Small intestine (tissue), 7 donors: Measurements from ENCODE around the gene LGI2. TPM values are rescaled to one million over a fixed set of nuclear protein-coding genes. Genes with fewer than 3 reads are reported as not detected.

Experiments used
- DNase-seq, 2 donors: peaks; one replicate each; pipeline versions ENCODE4 v3.0.0 to v3.0.0-alpha.2; 2013
- FAIRE-seq: peaks from 2 replicates; lab custom pipeline; 2012; peaks lifted over from hg19 to GRCh38; lab: Jason Lieb, UNC
- H3K27ac ChIP-seq, 3 donors: one replicate each; pipeline ENCODE4 v1.5.1; 2013; ENCODE audit warnings: low read length in 2 of 3, mild to moderate bottlenecking in 2 of 3, control low read depth in 1 of 3, inconsistent platforms in 1 of 3, low read depth in 1 of 3, moderate library complexity in 1 of 3
- H3K27me3 ChIP-seq, 3 donors: one replicate each; pipeline ENCODE4 v1.6.1; 2013; ENCODE audit warnings: low read length in 3 of 3, inconsistent platforms in 1 of 3; ENCODE audit not compliant: control insufficient read depth in 3 of 3, insufficient read depth in 3 of 3
- H3K36me3 ChIP-seq, 3 donors: one replicate each; pipeline ENCODE4 v1.6.1; 2013; ENCODE audit warnings: low read length in 3 of 3, inconsistent platforms in 1 of 3, low read depth in 1 of 3, mild to moderate bottlenecking in 1 of 3, moderate library complexity in 1 of 3; ENCODE audit not compliant: control insufficient read depth in 3 of 3, insufficient read depth in 2 of 3
- H3K4me1 ChIP-seq, 3 donors: one replicate each; pipeline ENCODE4 v1.6.1; 2013; ENCODE audit warnings: low read length in 2 of 3, inconsistent platforms in 1 of 3, low read depth in 1 of 3, mild to moderate bottlenecking in 1 of 3, moderate library complexity in 1 of 3; ENCODE audit not compliant: control insufficient read depth in 3 of 3, insufficient read depth in 2 of 3
- H3K4me3 ChIP-seq, 3 donors: one replicate each; pipeline ENCODE4 v1.5.1; 2013; ENCODE audit warnings: low read length in 3 of 3, control low read depth in 1 of 3, inconsistent platforms in 1 of 3, low read depth in 1 of 3, mild to moderate bottlenecking in 1 of 3, moderate library complexity in 1 of 3
- H3K9me3 ChIP-seq, 2 donors: one replicate each; pipeline ENCODE4 v1.6.1; 2013; ENCODE audit warnings: low read depth in 1 of 2, low read length in 1 of 2; ENCODE audit not compliant: control insufficient read depth in 2 of 2, insufficient read depth in 1 of 2
- WGBS, 3 donors: extraction: QIAGEN DNeasy Blood & Tissue Kit; methylation state at CpG; one replicate each; pipeline ENCODE4 v1.1.7; 2013; 5-methylcytosine and 5-hydroxymethylcytosine counted together
- polyA plus RNA-seq, 4 donors: library from polyadenylated mRNA; stranded (reverse) in 3 of 4; unstranded in 1 of 4; fragments of 200-250 nt in 3 of 4; fragments of 120-200 nt in 1 of 4; gene quantifications; one replicate each; pipeline versions ENCODE4 v1.2.1 to v1.2.3, GENCODE V29; 2013
- donor health status: healthy with polysubstance abuse.
- donor health status: control.
- donor health status: control.
- donor health status: Bipolar disorder and iron deficiency.
- donor health status: healthy.

LGI2 gene
- polyA plus RNA-seq, 4 donors, result 0.42 to 0.65 TPM; not detected in 2

GRCh38 chr4:25033526-25033925, 2.8 kb upstream of the LGI2 start:
- Histone ChIP-seq H3K36me3 (no peaks in the 10 kb centered on the region), H3K9me3 (peaks cover 0 to 3% of the 10 kb centered on the region in 2 donors), H3K27ac (no peak overlapping the region), H3K4me3 (no peak overlapping the region), H3K4me1 (peaks cover 0 to 8% (median 2%) of the 10 kb centered on the region in 3 donors), H3K27me3 (peaks cover 3 to 45% (median 3%) of the 10 kb centered on the region in 3 donors)
- FAIRE-seq (no peak), DNase-seq (no peak)
- WGBS, 3 donors, result 75 to 81% (median 80%) methylated on average over 4 of the region's 4 CpGs

- H3K27ac ChIP-seq, result no peak overlapping the region
- FAIRE-seq (no peak), DNase-seq (no peak)
- peaks cover 0 to 3% of the 10 kb centered on the region in 2 donors for H3K9me3 ChIP-seq
- H3K4me1 ChIP-seq, result peaks cover 0 to 8% (median 2%) of the 10 kb centered on the region in 3 donors
- H3K4me3 ChIP-seq, result no peak overlapping the region
- H3K36me3 ChIP-seq, result no peaks in the 10 kb centered on the region
- peaks cover 3 to 50% (median 8%) of the 10 kb centered on the region in 3 donors for H3K27me3 ChIP-seq
- 81 to 91% (median 85%) methylated on average over 2 of the region's 2 CpGs for WGBS, 3 donors
Observed at GRCh38 chr4:25032126-25032525, 1.4 kb upstream of the LGI2 start.

DNA sequence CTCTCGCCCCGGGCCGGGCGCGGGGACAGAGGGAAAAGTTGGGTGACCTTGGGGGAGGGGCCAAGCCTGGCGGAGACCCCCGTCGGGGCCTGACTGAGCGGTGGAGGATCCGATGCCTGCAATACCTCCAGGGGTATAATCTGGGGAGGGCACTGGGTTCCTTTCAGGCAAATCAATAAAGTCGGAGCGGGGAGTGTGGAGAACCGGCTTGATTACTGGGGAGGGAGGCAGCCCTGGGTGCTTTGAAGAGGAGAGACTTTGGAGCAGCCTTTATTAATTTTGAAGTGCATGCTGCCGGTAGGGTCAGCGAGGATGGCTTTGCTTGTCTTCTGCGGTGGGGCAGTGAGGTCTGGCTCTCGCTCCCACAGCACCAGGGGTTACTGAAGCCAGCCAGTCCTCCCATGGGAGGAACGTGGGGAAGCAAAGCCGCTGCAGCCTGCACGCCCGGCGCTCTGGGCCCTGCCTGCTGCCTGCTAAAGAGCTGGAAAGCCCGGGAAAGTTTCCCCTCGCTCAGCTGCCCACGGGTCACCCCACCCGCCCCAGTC, 403 bp upstream of the LGI2 start:
- no peak overlapping the region for H3K27ac ChIP-seq
- 2 to 4% (median 3%) methylated on average over 26 of the region's 26 CpGs for WGBS, 3 donors
- DNase-seq, result peak; percentile 1 to 34

GRCh38 chr4:25029479-25030276, 1.1 kb downstream of the LGI2 start:
- peak; percentile 1 to 13 for DNase-seq

More for the DNA sequence above, 403 bp upstream of the LGI2 start:
- Histone ChIP-seq H3K4me1 (peaks cover 0 to 8% (median 2%) of the 10 kb centered on the region in 3 donors), H3K27me3 (peaks cover 3 to 55% (median 8%) of the 10 kb centered on the region in 3 donors), H3K9me3 (peaks cover 0 to 3% of the 10 kb centered on the region in 2 donors), H3K36me3 (no peaks in the 10 kb centered on the region), H3K4me3 (peak overlapping the region; percentile 29 to 53 (median 38))
- no peak for FAIRE-seq

DNA sequence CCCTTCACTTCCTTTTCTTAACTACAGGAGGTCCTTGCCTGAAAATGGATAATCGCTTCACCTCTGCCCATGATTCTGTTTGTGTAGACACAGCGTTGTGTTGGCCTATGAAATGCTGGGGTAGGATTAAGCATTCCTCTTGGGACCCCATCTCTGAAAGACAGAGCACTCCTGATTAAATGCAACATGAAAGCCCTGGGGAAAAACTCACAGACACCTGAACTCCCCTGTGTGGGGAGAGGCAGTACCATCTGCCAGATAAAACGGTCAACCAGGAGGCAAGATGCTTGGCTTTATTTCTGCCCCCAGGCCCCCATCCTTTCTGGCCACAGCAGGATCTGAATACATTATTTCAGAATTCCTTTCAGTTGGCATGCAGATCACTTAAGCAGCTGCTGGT, 1.9 kb downstream of the LGI2 start:
- Histone ChIP-seq H3K36me3 (no peaks in the 10 kb centered on the region), H3K4me1 (peaks cover 0 to 8% (median 2%) of the 10 kb centered on the region in 3 donors), H3K4me3 (no peak overlapping the region), H3K9me3 (no peaks in the 10 kb centered on the region), H3K27me3 (peaks cover 3 to 48% (median 5%) of the 10 kb centered on the region in 3 donors), H3K27ac (no peak overlapping the region)
- 89 to 92% (median 91%) methylated on average over 3 of the region's 3 CpGs for WGBS, 3 donors
- FAIRE-seq (no peak), DNase-seq (no peak)

More at GRCh38 chr4:25029479-25030276, 1.1 kb downstream of the LGI2 start:
- Histone ChIP-seq H3K27me3 (peaks cover 3 to 51% (median 7%) of the 10 kb centered on the region in 3 donors), H3K4me1 (peaks cover 0 to 8% (median 2%) of the 10 kb centered on the region in 3 donors), H3K9me3 (peaks cover 0 to 3% of the 10 kb centered on the region in 2 donors), H3K36me3 (no peaks in the 10 kb centered on the region), H3K4me3 (peak overlapping the region in 2 of 3 donors; percentile 43 to 53), H3K27ac (no peak overlapping the region)
- no peak for FAIRE-seq
- 22 to 36% (median 25%) methylated on average over 18 to 19 of the region's 19 CpGs for WGBS, 3 donors

- FAIRE-seq (no peak), DNase-seq (no peak)
Observed at GRCh38 chr4:25022766-25023165, 8.0 kb downstream of the LGI2 start.

GRCh38 chr4:25021216-25021615, 9.5 kb downstream of the LGI2 start:
- Histone ChIP-seq H3K27me3 (no peaks in the 10 kb centered on the region), H3K9me3 (no peaks in the 10 kb centered on the region), H3K36me3 (no peaks in the 10 kb centered on the region), H3K27ac (no peak overlapping the region), H3K4me1 (no peaks in the 10 kb centered on the region), H3K4me3 (no peak overlapping the region)
- FAIRE-seq (no peak), DNase-seq (no peak)
- whole genome bisulfite sequencing, 3 donors, result 53 to 86% (median 72%) methylated on average over 2 of the region's 2 CpGs

More at GRCh38 chr4:25022766-25023165, 8.0 kb downstream of the LGI2 start:
- H3K27ac ChIP-seq, result no peak overlapping the region
- 73 to 95% (median 78%) methylated on average over 1 of the region's 1 CpG for WGBS, 3 donors
- H3K27me3 ChIP-seq, result peaks cover 0 to 5% (median 0%) of the 10 kb centered on the region in 3 donors
- H3K36me3 ChIP-seq, result no peaks in the 10 kb centered on the region
- H3K4me3 ChIP-seq, result no peak overlapping the region
- no peaks in the 10 kb centered on the region for H3K4me1 ChIP-seq
- H3K9me3 ChIP-seq, result no peaks in the 10 kb centered on the region

GRCh38 chr4:25020236-25020635, 10.5 kb downstream of the LGI2 start:
- H3K9me3 ChIP-seq, result no peaks in the 10 kb centered on the region
- no peak for DNase-seq
- 30 to 63% (median 63%) methylated on average over 5 of the region's 5 CpGs for WGBS, 3 donors
- no peaks in the 10 kb centered on the region for H3K36me3 ChIP-seq
- no peak overlapping the region for H3K27ac ChIP-seq
- FAIRE-seq, result no peak
- H3K4me3 ChIP-seq, result no peak overlapping the region
- H3K4me1 ChIP-seq, result no peaks in the 10 kb centered on the region
- H3K27me3 ChIP-seq, result no peaks in the 10 kb centered on the region
